HG03442 (cell line): ENCODE results near the gene UROS.

Experiments used
- ATAC-seq: cut with Tn5 transposase; IDR thresholded peaks from one replicate; pipeline ENCODE4 v1.9.1; 2021; ENCODE audit warnings: mild to moderate bottlenecking, moderate library complexity; ENCODE audit not compliant: unreplicated experiment

Gene UROS

DNA sequence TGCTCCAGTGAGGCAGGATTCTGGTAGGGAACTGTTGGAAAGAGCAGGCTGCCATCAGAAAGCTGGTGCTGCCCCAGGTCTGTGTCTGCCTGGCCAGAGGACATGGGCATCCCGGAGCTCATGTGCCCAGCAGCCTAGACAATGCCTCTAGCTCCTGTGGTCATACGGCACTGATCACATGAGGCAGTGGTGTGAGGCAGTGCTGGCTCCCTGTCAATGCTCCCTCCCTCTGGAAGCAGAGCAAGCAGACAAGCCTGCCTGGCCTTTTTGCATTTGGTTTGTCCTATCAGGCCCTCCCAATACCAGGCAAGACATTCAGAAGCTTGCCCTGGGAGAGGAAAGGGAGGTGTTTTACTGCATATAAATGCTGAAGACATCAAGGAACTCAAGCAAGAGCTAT is 27.9 kb downstream of the UROS start:
- no peak for ATAC-seq

DNA sequence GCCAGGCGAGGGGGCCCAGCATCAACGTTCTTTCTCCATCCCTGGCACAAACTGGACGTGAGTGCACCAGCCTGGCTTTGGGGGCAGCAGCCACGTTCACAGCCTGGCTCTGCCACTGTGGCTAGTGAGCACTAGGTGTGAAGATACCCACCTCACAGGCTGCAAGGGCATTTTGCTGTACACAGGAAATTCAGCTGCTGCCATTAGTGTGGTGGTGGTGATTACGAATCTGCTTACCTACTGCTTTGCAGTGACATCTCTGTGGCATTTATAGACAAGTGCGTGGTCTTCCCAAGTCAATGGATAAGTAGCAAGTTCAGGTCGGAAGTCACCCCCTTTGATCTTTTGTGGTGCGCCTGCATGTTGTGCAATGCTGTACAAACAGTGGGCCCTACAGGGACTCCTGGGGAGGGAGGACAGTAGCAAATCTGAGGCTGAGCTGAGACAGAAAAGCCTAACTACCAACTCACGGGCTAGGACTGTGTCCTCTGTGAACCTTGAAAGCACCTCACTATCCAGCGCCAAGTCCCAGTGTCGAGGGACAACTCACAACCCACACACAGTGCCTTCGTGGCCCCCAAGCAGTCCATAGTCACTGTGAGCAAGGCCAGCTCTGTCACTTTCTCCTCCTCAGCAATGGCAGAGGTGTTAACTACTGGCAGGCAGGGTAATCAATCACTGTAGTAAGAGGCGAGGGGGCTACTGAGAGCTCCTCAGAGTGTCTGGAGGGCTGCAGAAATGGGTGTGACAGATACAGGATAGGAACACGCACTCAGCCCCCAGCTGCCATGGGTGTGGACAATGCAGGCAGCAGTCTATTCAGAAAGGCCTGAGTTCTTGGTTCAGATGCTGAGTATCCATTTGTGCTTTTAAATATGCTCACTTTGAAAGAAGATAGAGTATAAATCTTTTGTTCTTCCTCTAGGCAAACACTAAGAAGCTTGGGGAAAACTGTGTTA is 30.4 kb downstream of the UROS start:
- no peak for ATAC-seq

DNA sequence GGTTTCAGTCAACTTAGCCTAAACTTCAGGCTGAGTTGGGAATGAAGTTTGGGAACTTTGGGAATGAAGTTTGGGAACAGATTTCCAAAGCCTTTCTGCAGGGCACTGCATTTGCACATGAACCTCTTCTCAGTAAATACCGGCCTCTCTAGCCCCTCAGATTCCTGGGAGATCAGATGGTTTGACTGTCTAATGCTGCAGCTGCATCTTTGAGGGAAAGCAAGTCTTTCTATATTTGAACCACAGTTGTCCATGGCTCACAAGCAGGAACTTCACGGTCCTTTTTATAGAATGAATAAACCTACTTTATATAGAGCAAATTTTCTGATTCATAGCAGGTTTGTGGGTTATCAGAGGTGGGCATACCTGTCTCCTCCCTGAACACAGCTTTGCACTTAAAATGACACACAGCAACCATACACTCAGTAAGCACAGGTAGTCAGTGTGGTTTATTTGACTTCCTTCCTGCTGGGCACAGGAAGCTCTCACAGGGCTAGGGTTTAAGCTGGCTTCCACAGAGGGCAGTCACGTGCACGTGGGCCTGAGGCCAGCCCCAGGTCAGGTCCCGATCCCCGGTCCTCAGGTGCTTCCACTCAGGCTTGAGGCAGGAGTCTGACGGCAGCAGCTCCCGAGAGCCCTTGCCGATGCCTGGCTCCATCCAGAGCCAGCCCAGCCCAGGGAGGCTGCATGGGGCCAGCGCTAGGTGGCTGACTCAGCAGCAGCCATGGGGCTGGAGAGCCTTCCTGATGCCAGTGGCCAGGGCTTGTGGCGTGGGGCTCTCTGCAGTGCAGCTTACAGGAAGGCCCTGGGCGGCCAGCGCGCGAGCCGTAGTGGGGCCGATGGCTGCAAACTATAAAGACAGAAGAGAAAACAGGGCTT is 34.7 kb downstream of the UROS start:
- no peak for ATAC-seq

DNA sequence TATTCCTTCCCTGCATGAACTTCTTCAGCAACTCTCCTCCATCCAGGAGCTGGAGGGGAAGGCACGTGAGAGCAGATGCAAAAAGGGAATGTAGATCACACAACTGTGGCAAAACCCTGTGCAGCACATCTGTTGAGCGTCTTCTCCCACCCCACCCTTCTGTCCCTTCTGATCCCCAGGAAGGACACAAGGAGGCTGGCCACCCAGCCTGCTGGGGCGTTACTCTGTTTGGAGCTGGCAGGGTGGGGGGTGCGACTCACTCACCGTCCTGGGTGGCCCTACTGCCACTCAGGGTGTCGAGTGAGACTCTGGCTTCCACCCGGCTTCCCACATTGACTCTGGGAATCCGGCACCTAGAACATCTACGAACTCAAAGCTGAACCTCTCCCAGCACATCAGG is 37.3 kb downstream of the UROS start:
- no peak for ATAC-seq

DNA sequence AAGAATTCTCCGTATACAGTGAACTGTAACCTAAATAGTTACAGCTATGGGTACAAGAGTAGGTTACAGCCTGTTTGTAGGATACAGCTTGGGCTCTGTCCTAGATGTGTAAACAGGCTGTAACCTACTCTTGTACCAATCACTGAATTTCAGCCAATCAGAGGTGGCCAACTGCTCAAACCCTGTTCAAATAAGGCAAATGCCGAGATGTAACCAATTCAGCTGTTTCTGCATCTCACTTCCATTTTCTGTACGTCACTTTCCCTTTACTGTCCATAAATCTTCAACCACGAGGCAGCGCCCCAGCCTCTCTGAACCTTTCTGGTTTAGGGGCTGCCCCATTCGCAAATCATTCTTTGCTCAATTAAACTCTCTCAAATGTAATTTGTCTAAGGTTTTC is 39.1 kb downstream of the UROS start:
- peak; percentile 70 for ATAC-seq

DNA sequence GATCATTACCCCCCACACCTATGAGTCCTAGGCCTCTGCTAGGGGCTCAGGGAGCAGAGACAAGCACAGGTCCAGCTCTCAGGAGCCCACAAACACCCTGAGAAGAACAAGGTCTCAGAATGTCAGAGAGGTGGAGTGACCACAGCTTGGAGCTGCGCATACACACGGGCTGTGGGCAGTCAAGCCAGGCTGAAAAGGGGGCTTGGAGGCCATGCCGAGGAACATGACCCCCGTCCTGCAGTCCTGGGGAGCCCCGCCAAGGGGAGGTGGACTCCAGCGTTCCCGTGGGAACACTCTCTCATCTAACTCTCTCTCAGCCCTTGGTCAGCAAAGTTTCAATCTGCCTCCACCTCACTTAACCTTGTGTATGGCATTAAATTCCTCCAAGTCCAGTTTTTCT is 39.6 kb downstream of the UROS start:
- ATAC-seq, result no peak

DNA sequence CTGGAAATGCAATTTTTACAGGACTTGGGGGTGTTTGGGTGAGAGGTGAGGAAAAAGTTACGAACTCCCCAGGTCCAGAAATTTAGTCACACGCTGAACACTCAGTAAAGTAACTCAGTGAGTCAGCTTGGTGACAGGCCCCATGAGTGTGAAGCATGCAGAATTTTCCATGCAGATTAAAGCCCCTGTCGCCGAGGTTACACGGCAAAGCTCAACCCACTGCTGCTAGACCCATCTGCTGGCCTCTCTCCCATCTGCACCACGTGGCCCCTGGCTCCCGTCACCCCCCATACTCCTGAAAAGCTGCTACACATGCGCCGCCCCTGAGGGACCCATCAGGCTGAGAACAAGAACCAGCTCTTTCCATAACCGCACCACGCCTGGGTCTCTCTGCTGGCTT is 40.4 kb downstream of the UROS start:
- ATAC-seq, result no peak

DNA sequence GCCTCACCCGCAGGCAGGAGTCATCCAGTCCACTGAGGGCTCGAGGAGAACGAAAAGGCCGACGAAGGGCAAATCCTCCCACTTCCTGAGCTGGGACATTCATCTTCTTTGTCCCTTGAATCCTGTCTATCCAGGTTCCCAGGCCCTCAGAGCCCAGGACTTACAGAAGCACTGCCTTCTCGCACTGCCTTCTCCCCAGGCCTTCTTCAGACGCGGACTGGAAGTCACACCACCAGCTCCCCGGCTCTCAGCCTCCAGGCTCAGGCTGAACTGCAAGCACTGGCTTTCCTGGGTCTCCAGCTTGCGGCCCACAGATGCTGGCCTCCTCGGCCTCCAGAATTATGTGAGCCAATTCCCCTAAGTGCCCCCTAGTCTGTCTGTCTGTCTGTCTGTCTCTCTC is 41.0 kb downstream of the UROS start:
- no peak for ATAC-seq

DNA sequence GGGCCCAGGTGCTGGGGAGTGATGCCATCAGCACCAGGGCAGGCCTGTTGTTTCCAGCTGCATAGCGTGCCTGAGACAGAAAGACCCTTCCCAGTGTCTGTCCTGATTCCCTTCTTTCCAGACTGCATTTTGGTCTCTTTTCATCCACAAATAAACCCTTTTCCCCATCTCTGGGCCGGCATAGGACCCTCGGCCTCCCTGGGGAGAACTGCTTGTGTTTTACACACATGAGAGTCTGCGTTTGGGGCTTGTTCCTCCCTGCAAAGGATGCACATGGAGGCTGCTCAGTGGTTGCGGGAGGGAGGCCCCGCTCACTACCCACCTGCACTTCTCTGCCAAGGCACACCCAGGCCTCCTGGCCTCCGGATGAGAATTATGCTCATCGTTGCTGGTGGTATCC is 41.7 kb downstream of the UROS start:
- no peak for ATAC-seq

DNA sequence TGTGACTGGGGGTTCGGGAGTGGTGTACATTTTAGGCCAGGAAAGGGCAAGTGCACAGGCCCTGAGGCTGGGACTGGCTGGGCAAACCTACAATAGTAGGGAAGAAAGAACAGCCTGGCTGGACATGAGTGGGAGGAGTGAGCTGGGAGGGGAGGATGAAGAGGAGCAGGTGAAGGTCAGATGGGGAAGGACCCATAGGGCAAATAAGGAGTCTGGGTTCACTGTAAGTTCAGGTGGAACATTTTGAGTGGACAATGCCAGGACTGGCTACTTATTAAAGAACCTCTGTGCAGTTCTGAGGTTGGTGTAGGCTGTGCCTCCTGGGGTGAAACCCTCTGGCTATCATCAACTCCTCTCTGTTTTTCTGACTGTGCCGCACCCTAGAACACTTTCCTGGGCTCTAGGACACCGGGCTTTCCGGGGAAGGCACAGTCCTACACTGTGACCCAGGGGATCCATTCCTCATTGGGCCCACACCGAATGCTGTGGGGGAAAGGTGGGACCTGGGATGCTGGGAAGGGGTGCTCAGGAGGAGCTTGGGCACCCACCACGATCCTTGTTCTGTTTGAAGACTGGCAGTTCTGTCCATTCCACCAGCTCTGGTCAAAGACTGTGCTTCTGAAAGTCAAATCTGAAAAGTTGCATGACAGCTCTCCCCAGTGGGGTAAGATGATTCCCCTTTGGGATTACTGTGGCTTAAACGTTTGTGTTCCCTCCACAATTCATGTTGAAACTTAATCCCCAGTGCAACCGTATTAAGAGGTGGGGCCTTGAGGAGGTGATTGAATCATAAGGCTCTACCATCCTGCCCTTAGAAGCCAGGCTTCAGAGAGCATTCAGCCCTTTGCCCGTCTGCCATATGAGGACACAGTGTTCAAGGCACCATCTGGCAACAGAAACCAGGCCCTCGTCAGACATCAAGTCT is 43.4 kb downstream of the UROS start:
- ATAC-seq, result no peak

DNA sequence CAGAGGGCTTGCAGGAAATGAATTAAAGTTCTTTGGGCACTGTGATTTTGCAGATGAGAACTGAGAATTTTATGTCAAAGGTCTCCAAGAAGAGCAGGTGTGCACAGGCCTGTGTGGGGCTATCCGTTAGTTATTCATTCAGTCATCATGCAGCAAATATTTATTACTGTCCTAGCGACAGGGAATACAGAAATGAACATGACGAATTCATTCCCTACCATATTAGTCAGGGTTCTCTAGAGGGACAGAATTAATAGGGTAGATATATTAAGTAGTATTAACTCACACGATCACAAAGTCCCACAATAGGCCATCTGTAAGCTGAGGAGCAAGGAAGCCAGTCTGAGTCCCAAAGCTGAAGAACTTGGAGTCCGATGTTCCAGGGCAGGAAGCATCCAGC is 44.5 kb downstream of the UROS start:
- ATAC-seq, result no peak

DNA sequence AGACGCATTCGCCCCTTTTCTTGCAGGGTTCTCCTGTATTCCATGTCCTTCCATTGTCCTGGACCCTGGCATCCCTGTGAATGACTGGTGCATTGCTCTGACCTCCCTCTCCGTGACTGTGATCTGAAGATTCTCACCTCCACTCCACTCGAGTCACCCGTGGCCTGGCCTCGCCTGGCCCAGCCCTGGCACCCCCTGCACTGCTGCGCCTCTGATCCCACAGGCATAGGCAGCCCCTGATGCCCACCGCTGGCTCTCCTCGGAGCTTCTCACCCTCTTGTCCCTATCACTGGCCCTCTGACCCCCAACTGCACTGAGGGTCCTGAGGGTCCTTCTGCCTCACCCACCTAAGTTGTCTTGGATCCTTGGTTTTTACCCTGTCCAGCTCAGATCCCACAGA is 45.3 kb downstream of the UROS start:
- no peak for ATAC-seq

DNA sequence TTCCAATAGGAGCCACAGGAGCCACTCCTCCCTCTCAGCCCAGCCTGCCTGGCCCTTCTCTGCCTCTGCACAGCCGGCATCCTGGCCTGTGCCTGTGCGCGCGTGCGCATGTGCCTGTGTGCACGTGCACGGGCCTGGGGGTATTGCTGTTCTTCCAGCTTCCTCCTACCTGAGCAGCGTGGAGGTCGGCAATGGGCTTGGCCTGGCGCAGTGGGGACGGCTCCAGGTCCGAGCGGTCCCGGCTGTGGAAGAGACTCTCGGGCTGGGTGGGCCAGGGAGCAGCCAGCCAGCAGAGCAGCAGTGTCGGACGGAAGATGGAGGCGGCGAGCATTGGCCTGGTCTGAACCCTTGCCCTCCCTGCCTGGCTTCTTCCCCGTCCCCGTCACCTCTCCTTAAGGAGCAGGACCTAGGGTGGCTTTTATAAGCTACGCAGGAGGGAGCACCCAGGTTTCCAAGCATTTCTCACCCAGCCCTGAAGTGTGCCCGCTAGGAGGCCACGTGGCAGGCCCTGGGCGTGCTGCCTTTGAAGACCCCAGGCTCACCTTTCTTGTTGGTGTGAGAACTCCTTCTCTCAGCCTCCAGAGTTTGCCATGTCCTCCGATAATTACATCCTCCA is 47.5 kb downstream of the UROS start, which contains the start of gene MMP21:
TSS of gene MMP21 (minus strand) at position 331 of the 616 bp plus-strand sequence. CDS start at position 331, 0 bp downstream.
- ATAC-seq, result no peak

DNA sequence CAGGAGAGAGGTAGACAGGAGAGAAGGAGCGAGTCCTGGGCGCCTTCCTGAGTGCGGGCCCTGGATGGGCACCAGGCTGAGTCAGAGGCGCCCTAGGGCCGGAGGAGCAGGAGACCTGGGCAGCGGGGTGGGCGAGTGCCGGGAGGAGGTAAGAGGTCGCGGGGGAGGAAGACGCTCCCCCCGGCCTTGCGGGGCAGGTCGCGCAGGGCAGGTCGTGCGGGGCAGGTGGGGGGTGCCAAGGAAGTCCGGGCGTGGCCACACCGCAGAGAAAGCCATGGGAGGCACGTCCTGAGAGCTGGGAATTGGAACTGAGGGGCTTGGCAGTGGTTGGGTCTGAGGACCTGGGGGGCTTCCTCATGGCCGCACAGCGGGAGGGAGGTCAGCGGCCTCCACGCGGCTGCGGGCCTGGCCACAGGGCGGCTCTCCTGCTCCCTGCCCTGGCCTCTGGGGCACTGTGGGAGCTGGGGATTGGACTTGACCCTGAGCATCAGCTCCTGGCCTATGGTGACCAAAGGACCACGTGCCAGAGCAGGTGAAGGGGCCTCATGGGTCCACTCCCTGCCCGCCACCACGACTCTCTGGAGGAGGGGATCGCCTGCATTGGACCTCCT is 48.4 kb downstream of the UROS start:
- no peak for ATAC-seq

DNA sequence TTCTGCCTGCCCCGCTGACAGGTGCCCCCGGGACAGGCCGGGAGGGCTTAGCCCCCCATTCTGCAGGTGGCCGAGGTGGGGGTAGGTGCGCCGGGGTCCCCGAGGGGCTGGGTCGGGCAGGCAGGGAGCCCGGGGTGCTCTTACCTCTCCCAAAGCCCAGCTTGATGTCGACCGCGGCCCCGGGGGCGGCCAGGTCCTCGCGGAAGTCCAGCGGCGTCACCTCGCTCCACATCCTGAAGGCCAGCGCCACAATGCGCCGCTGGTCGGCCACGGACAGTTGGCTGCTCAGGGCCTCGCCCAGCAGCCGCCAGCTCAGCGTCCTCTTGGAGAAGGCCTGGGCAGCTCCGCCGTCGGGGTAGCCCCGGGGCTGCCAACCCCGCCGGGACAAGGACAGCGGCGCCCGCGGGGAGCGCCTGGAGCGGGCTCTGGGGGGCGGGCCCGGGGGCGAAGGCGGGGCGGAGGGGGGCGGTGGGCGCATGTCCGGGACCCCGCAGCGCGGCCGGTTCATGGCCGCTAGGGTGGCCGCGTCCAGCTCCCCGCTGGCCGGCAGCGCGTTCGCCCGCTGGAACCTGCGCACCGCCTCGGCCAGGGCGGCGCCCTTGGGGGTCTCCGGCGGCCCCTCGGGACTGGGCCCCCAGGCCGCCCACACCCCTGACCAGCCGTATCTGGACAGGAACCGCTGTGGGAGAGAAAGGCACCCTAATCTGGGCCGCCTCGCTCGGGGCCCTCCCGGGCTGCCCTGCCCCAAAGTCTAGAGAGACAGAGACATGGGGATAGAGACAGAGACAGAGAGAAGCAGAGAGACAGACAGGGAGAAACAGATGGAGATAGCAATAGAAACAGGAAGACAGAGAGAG is 49.1 kb downstream of the UROS start:
- no peak for ATAC-seq

DNA sequence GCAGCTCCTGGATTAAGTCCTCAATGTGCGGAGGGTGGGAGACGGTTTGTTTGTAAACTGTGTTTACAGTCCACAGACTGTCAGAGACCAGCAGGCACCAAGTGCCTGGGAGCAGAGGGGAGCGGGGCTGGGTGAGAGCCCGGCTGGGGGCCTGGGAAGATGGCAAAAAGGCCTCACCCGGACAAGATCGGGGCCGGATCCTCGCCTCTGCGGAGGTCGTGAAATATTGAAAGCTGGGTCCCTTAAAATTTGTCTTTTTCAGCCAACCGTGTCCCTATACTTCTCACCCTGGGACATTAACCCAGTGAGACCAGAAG is 50.2 kb downstream of the UROS start:
- no peak for ATAC-seq

DNA sequence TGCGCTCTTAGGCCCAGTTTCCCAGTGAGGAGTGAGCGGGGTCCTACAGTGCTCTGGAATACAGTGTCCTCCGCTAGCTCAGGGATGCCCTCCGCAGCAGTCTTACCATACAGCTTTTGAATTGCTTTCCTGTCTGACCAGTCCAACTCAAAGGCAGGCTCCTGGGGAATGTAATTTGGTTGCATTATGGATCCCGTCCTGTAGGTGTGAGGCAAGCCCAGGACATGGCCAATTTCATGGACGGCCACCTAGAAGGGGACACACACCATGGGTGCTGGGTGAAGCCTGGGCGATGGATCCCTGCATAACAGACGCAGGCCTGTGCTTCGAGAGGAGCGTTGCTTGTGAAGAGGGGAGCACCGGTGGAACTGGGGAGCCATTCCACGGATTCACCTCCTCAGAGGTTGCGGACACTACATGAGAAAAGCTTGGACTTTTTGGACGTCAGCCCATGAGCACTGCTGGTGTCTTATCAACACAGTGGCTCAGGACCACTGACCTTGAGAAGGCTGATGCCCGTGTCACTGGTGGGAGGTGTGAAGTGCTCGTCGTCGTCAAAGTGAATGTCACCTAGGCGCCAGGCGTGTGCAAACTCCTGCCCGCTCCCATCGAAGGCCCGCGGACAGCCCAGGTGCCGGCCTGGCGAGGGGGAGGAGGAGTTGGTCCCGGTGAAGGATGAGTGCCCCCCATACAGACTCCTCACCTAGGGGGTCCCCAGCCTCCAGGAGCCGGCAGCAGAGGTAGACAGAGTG is 50.8 kb downstream of the UROS start:
- no peak for ATAC-seq

DNA sequence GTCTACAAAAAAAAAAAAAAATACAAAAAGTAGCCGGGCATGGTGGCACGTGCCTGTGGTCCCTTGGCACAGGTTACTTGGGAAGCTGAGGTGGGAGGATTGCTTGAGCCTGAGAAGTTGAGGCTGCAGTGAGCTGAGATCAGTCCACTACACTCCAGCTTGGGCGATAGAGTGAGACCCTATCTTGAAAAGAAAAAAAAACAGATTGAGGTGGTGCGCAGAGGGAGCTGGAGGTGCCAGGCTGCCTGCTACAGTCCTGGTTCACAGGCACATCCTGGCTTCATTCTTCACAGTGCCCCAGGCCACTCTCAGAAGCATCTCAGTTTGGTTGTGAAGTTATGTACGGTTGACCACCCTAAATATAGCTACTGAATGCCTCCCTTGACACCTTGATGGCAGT is 52.2 kb downstream of the UROS start:
- no peak for ATAC-seq
